GM10266 (cell line): Measurements from ENCODE around the gene ATP2B2.

Experiments
- DNase-seq: peaks from one replicate; pipeline ENCODE4 v3.0.0; 2012; ENCODE audit errors: extremely low spot score
- TF ChIP-seq, protein P1 (sequence below): IDR thresholded peaks from 2 replicates; pipeline ENCODE4 v1.5.1; 2012; ENCODE audit warnings: mild to moderate bottlenecking, low read depth; ENCODE audit not compliant: control insufficient read depth, insufficient read depth; ENCODE audit errors: missing control alignments

The ATP2B2 gene

GRCh38 chr3:10460951-10461545 is 44.3 kb downstream of the ATP2B2 start:
- no peak for DNase-seq
- TF ChIP-seq, protein P1, sequence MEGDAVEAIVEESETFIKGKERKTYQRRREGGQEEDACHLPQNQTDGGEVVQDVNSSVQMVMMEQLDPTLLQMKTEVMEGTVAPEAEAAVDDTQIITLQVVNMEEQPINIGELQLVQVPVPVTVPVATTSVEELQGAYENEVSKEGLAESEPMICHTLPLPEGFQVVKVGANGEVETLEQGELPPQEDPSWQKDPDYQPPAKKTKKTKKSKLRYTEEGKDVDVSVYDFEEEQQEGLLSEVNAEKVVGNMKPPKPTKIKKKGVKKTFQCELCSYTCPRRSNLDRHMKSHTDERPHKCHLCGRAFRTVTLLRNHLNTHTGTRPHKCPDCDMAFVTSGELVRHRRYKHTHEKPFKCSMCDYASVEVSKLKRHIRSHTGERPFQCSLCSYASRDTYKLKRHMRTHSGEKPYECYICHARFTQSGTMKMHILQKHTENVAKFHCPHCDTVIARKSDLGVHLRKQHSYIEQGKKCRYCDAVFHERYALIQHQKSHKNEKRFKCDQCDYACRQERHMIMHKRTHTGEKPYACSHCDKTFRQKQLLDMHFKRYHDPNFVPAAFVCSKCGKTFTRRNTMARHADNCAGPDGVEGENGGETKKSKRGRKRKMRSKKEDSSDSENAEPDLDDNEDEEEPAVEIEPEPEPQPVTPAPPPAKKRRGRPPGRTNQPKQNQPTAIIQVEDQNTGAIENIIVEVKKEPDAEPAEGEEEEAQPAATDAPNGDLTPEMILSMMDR: no peak

DNA sequence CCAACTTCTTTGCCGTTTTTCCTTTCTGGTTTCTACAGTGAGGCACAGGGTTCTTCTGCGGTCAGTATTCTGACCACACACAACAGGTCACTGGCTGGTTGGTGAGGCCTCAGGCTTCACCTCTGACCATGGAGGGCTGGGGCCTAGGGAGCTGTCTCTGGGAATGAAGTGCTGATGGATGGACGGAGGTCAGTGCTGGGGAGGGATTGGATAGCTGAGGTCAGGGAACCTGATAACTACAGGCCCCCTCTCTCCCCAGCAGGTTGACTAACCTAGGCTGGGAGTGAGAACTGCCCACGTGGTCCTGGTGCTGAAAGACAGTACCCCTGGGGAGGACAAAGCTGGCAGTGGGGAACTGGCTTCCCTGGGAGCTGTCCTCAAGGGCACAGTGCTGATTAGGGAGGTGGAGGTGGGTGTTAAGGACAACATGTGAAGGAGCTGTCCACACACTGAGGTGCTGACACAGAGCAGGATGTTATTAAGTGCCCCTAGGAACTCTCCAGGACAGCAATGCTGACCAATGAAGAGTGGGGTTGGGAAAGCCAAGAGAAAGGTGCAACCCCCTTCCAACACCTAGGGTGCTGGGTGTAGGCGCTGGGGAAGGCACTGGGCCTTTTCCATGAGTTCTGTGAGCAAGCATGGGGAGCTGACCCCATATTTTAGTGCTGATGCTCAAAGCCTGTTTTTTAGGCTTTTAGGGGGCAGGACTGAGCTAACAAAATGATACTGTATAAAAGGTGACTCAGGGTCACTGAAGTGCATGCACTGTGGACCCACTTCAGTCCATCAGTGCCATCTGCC is 45.2 kb downstream of the ATP2B2 start:
- TF ChIP-seq, protein P1: no peak
- peak; percentile 60 for DNase-seq

- DNase-seq: no peak
- TF ChIP-seq, protein P1: no peak
These were observed 47.8 kb downstream of the ATP2B2 start for GRCh38 chr3:10457560-10457959.

DNA sequence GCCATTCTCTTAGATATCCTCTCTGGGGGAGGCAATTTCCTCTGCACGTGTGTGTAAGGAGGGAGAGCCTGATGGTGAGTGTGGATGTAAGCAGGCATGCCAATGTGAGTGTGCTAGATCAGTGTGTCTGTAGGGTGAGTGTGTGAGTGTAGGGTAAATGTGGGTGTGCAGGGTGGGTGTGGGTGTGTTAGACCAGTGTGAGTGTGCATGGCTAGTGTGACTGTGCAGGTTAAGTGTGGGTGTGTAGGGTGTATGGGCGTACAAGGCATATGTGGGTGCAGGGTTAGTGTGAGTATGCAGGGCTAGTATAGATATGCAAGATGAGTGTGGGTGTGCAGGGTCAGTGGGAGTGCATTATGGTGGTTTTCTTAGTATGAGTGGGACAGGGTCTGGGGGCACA is 48.4 kb downstream of the ATP2B2 start:
- TF ChIP-seq, protein P1: no peak
- no peak for DNase-seq

DNA sequence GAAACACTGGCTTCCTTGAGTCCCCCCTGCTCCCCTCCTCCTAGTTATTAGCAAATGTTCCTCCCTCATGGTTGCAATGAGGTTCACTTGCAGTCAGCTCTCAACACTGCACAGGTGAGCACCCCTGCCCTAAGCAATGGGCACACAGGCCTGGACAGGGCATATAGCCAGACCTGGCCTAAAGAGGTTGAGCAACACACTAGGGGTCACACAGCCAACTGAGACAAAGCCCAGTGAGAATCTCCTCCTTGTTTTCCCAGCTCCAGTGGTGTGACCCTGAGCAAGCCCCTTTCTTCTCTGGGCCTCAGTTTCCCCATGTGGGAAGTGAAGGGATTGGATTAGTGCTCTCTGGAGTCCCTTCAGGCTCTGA is 49.9 kb downstream of the ATP2B2 start:
- TF ChIP-seq, protein P1: no peak
- no peak for DNase-seq

DNA sequence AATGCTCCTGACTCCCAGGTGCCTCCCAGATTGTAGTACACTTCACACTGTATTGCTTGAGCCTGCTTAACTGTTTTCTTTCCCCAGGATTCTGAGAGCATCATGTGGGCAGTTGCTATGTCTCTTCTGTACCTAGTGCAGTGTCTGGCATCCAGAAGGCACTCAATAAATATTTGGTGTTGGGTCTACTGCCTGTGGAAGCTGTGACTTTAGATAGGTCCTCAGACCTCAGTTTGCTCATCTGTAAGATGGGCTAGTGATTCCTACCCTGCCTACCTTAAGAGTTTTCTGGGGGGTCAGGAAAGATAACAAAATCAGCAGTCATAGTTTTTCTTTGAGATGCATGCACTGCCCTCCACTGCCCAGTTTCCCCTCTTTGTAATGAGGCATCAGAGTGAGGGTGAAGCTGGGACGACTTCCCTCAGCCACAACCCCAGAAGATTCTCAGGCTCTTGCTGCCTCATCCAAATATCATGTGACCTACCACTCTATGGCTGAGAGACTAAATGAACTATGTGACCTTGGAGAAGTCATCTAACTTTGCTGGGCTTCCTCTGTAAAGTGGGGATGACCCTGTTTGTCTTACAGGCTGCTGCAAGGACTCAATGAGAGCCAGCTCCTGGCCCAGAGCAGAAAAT is 50.4 kb downstream of the ATP2B2 start:
- TF ChIP-seq, protein P1: no peak
- DNase-seq: no peak
